Middle frontal gyrus (tissue), 1 donor: ENCODE data around the gene AHI1.
"Not testable (repeated sequence)": the region's sequence is repeated elsewhere in the genome, so short reads cannot be mapped to it uniquely, and the experiment has no call there.

Experiments used
- DNase-seq: peaks from one replicate; pipeline ENCODE4 v3.0.0-alpha.2; 2015; ENCODE audit warnings: low spot score; ENCODE audit errors: extremely low spot score

AHI1 gene

GRCh38 chr6:135506270-135506997 lies 8.9 kb upstream of the AHI1 start:
- DNase-seq, result no peak

- no peak for DNase-seq
Observed at GRCh38 chr6:135505648-135506047, 8.1 kb upstream of the AHI1 start.

GRCh38 chr6:135505222-135505621 lies 7.7 kb upstream of the AHI1 start:
- DNase-seq, result no peak

- no peak for DNase-seq
Observed at GRCh38 chr6:135504734-135505133, 7.2 kb upstream of the AHI1 start.

- DNase-seq, result no peak
Observed at GRCh38 chr6:135503703-135504475, 6.3 kb upstream of the AHI1 start.

GRCh38 chr6:135499441-135500340 lies 2.2 kb upstream of the AHI1 start:
- no peak for DNase-seq

GRCh38 chr6:135498185-135498841 lies 773 bp upstream of the AHI1 start:
- peak; percentile 72 for DNase-seq

- no peak for DNase-seq
Observed at GRCh38 chr6:135496800-135497411, 634 bp downstream of the AHI1 start.

- no peak for DNase-seq
Observed at GRCh38 chr6:135493218-135493961, 4.2 kb downstream of the AHI1 start.

- no peak for DNase-seq
Observed at GRCh38 chr6:135490381-135490780, 7.2 kb downstream of the AHI1 start.

GRCh38 chr6:135488023-135488422 lies 9.5 kb downstream of the AHI1 start:
- DNase-seq, result no peak

- not testable (repeated sequence) for DNase-seq
Observed at GRCh38 chr6:135483903-135484302, 13.6 kb downstream of the AHI1 start.

- no peak for DNase-seq
Observed at GRCh38 chr6:135481783-135482369, 15.7 kb downstream of the AHI1 start.

GRCh38 chr6:135479601-135480000 lies 17.9 kb downstream of the AHI1 start:
- DNase-seq, result no peak

- no peak for DNase-seq
Observed at GRCh38 chr6:135478626-135479025, 18.9 kb downstream of the AHI1 start.

GRCh38 chr6:135475292-135475886 lies 22.2 kb downstream of the AHI1 start:
- DNase-seq, result no peak

- no peak for DNase-seq
Observed at GRCh38 chr6:135474362-135474761, 23.2 kb downstream of the AHI1 start.

GRCh38 chr6:135465903-135466302 lies 31.6 kb downstream of the AHI1 start:
- DNase-seq, result no peak

GRCh38 chr6:135465307-135465706 lies 32.2 kb downstream of the AHI1 start:
- DNase-seq, result no peak
